HepG2 (cell line): ENCODE data around the gene ALCAM. TPM values are rescaled to one million over a fixed set of nuclear protein-coding genes. Genes with fewer than 3 reads are reported as not detected.

ENCODE experiments used
- ATAC-seq: fragments of 200-7000 bp; cut with Tn5 transposase; 3 replicates; pipeline ENCODE4 v1.9.1; 2020; ENCODE audit warnings: mild to moderate bottlenecking, moderate library complexity
- BruUV-seq: library from RNA; stranded (reverse); fragments of 400-500 nt; replicated peaks from 2 replicates; lab custom pipeline; 2021; lab: Mats Ljungman, UMichigan
- CTCF ChIA-PET: fragments of 300-600 bp; formaldehyde crosslinking; extraction: SDS; loops from one replicate; lab custom pipeline; 2021; ENCODE audit warnings: low total read pairs, inconsistent platforms, low intra/inter-chr PET ratio; lab: Yijun Ruan, JAX
- POLR2A ChIA-PET: fragments of 350-600 bp; sonication (Branson Sonifier 250); formaldehyde crosslinking; loops from one replicate; lab custom pipeline; 2020; ENCODE audit warnings: antibody characterized with exemption, inconsistent platforms; lab: Yijun Ruan, JAX
- DNase-seq: peaks from one replicate; pipeline ENCODE4 v3.0.0-alpha.2; 2015; ENCODE audit warnings: low spot score
- FAIRE-seq: peaks from 3 replicates; lab custom pipeline; 2011; peaks lifted over from hg19 to GRCh38; lab: Jason Lieb, UNC
- H2AFZ ChIP-seq: one replicate; pipeline ENCODE4 v1.6.1; 2011; ENCODE audit warnings: low read length, inconsistent platforms
- H3K27ac ChIP-seq: fragments of 300-600 bp; 3 replicates; pipeline ENCODE4 v1.8.0; 2011; ENCODE audit warnings: mixed run types, mild to moderate bottlenecking, mixed read lengths, low read length, inconsistent platforms; ENCODE audit not compliant: insufficient read depth; ENCODE audit errors: extremely low read length
- H3K27me3 ChIP-seq, 2 experiments: fragments of 200-600 bp in 1 of 2; 2 replicates in 1 of 2; 3 replicates in 1 of 2; pipeline versions ENCODE4 v1.6.0 to v1.8.0; 2011; ENCODE audit warnings: low read length in 2 of 2, mild to moderate bottlenecking in 2 of 2, moderate library complexity in 2 of 2, inconsistent platforms in 1 of 2; ENCODE audit not compliant: insufficient read depth in 2 of 2, control insufficient read depth in 1 of 2
- H3K36me3 ChIP-seq, 2 experiments: fragments of 200-600 bp in 1 of 2; replicated peaks in 1 of 2; 2 replicates in 1 of 2; 3 replicates in 1 of 2; pipeline versions ENCODE4 v1.5.1 to v1.8.0; 2011; ENCODE audit warnings: low read length in 2 of 2, inconsistent platforms in 1 of 2; ENCODE audit not compliant: insufficient read depth in 2 of 2, control insufficient read depth in 1 of 2
- H3K4me1 ChIP-seq: 2 replicates; pipeline ENCODE4 v1.5.1; 2012; ENCODE audit warnings: low read length, inconsistent platforms; ENCODE audit not compliant: insufficient read depth
- H3K4me2 ChIP-seq: 2 replicates; pipeline ENCODE4 v1.6.0; 2011; ENCODE audit warnings: low read depth, low read length, inconsistent platforms
- H3K4me3 ChIP-seq, 3 experiments: fragments of 200-600 bp in 1 of 3; sonication (generic), shearing (Covaris generic) in 1 of 3; replicated peaks in 1 of 3; 2 replicates each; pipeline ENCODE4 v1.5.1; 2011 to 2016; ENCODE audit warnings: low read length in 3 of 3, inconsistent platforms in 2 of 3, low read depth in 2 of 3, mild to moderate bottlenecking in 2 of 3, control low read depth in 1 of 3, mixed read lengths in 1 of 3; ENCODE audit not compliant: insufficient read depth in 1 of 3
- H3K79me2 ChIP-seq: one replicate; pipeline ENCODE4 v1.6.1; 2011; ENCODE audit warnings: low read length, inconsistent platforms; ENCODE audit not compliant: insufficient read depth
- H3K9ac ChIP-seq: 2 replicates; pipeline ENCODE4 v1.6.0; 2011; ENCODE audit warnings: mild to moderate bottlenecking, low read depth, low read length, inconsistent platforms; ENCODE audit not compliant: insufficient read depth
- H3K9me3 ChIP-seq: 2 replicates; pipeline ENCODE4 v1.5.1; 2012; ENCODE audit warnings: mild to moderate bottlenecking, low read length
- H4K20me1 ChIP-seq: 2 replicates; pipeline ENCODE4 v1.6.0; 2011; ENCODE audit warnings: inconsistent platforms, mild to moderate bottlenecking, low read length, moderate library complexity; ENCODE audit not compliant: insufficient read depth
- DR1 ChIP-seq: sonication (generic); formaldehyde crosslinking; IDR thresholded peaks from 2 replicates; pipeline ENCODE4 v1.8.0; 2021; ENCODE audit warnings: mild to moderate bottlenecking, missing genetic modification reagents, inconsistent platforms
- ELF1 ChIP-seq: sonication (generic); formaldehyde crosslinking; IDR thresholded peaks from 2 replicates; pipeline ENCODE4 v1.4.0; 2020; ENCODE audit warnings: missing genetic modification reagents
- GMEB2 ChIP-seq: IDR thresholded peaks from 2 replicates; pipeline ENCODE4 v1.6.1; 2016; ENCODE audit warnings: missing biosample characterization, missing genetic modification reagents, low read depth
- NR2F6 ChIP-seq, 2 experiments: IDR thresholded peaks; 2 replicates each; pipeline ENCODE4 v1.6.1; 2016; ENCODE audit warnings: antibody characterized with exemption in 1 of 2, mild to moderate bottlenecking in 1 of 2
- PHF8 ChIP-seq: sonication (generic); formaldehyde crosslinking; IDR thresholded peaks from 2 replicates; pipeline ENCODE4 v1.5.0; 2020; ENCODE audit warnings: missing genetic modification reagents
- RFXAP ChIP-seq: sonication (generic); formaldehyde crosslinking; IDR thresholded peaks from 2 replicates; pipeline ENCODE4 v1.4.0; 2020; ENCODE audit warnings: missing genetic modification reagents, borderline replicate concordance
- SMARCC2 ChIP-seq: fragments of 450-650 bp; IDR thresholded peaks from 2 replicates; pipeline ENCODE4 v1.6.1; 2017; ENCODE audit warnings: antibody characterized with exemption, mild to moderate bottlenecking
- SRSF9 ChIP-seq: fragments of 200-400 bp; formaldehyde crosslinking; IDR thresholded peaks from 2 replicates; pipeline ENCODE4 v1.6.1; 2018; ENCODE audit warnings: borderline replicate concordance, mild to moderate bottlenecking, low read depth, low read length; ENCODE audit not compliant: insufficient read depth, poor library complexity, severe bottlenecking
- ZNF17 ChIP-seq: sonication (generic); formaldehyde crosslinking; IDR thresholded peaks from 2 replicates; pipeline ENCODE4 v1.5.0; 2020; ENCODE audit warnings: mild to moderate bottlenecking, missing genetic modification reagents
- ZNF292 ChIP-seq: sonication (generic); formaldehyde crosslinking; IDR thresholded peaks from 2 replicates; pipeline ENCODE4 v1.8.1; 2022; ENCODE audit warnings: mild to moderate bottlenecking, low read depth, missing genetic modification reagents, borderline replicate concordance
- ZNF383 ChIP-seq: sonication (generic); formaldehyde crosslinking; IDR thresholded peaks from 2 replicates; pipeline ENCODE4 v1.4.0; 2020; ENCODE audit warnings: missing genetic modification reagents, mild to moderate bottlenecking, borderline replicate concordance
- WGBS: methylation state at CpG from one replicate; pipeline ENCODE4 v1.1.6; 2017; ENCODE audit warnings: low lambda C conversion rate; 5-methylcytosine and 5-hydroxymethylcytosine counted together
- in situ Hi-C: cut with HindIII; loops from 2 replicates; pipeline ENCODE4 v1.10.0; 2017; ENCODE audit warnings: low pct_unique_long_range_greater_than_20kb; ENCODE audit not compliant: extremely low pct_ligation_motif_present
- intact Hi-C: fragments of 100-400 bp; cut with micrococcal nuclease; formaldehyde crosslinking; loops from one replicate; pipeline ENCODE4 v1.10.0; 2022; ENCODE audit not compliant: unreplicated experiment
- polyA plus RNA-seq, 8 experiments: library from polyadenylated mRNA; depleted of rRNA in 3 of 8; stranded (reverse) in 7 of 8; unstranded in 1 of 8; fragments of >200 nt; fragmentation: Illumina TruSeq in 4 of 8; extraction: Trizol in 4 of 8; gene quantifications; 2 replicates each; pipeline versions ENCODE4 v1.2.1 to v1.2.3, GENCODE V29; 2011 to 2016; ENCODE audit warnings: low read depth in 4 of 8, missing spikeins in 1 of 8, mixed read lengths in 1 of 8; ENCODE audit not compliant: insufficient read depth in 1 of 8
- total RNA-seq, 5 experiments: library from RNA; depleted of rRNA; stranded (reverse); fragments of >200 nt; fragmentation: Illumina TruSeq; extraction: Trizol; gene quantifications; 2 replicates each; pipeline ENCODE4 v1.2.3, GENCODE V29; 2016; ENCODE audit warnings: low read depth in 1 of 5
- TF ChIP-seq, protein P1 (sequence below): sonication (generic); formaldehyde crosslinking; IDR thresholded peaks from 2 replicates; pipeline ENCODE4 v1.5.0; 2020; ENCODE audit warnings: missing genetic modification reagents

The ALCAM gene
- total and polyA plus RNA-seq, 2 of the 13 experiments (the other 11 are each of a cell fraction or from before 2014, with no cell fraction given): 26.0 to 33.1 TPM

DNA sequence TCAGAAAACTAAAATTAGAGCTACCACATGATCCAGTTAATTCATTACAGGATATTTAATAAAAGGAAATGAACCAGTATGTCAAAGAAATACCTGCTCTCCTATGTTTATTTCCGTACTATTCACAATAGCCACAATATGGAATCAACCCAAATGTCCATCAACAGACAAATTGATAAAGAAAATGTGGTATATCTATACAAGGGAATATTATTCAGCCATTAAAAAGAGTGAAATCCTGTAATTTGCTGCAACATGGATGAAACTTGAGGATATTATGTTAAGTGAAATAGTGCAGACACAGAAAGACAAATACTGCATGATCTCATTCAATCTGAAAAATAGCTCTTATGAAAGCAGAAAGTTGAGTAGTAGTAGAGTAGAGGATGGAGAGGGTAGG, 33.7 kb upstream of the ALCAM start (continued):
- no peak for TF ChIP-seq ELF1

DNA sequence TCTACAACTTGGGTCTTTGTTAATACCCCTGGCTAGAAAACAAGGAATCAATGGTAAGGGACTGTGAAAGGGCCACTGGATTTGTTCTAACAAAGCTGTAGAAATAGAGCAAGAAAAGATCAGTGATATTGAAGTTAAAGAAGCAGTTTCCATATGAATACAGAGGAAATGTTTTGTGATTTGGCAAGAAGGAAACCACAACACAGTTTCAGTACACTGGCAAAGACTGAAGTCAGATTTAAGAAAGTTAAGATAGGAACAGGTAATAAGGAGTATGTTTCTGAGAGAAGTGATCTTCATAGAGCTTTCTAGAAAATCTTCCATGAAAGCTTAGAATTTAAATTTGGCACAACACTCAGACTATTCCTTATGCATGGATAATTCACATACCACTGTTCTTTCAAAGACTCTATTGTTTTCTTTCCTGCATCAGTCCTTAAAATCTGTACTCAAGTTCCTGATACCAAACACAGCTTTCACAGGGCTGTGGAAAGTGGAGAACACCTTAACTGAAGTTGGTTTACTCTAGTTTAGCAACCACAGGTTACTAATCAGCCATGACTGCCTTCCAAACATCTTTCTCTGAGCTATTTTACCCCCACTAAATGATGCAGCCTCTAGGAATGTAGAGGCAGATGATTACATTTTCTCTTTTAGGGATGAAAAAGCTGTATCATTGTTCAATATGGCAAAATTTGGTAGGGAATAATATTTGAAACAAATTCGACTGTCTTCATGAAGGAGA, 32.4 kb upstream of the ALCAM start:
- ATAC-seq (no peak), DNase-seq (no peak)
- Histone ChIP-seq H3K27ac (no peak overlapping the region), H3K4me1 (no peaks in the 10 kb centered on the region)
- no peak for TF ChIP-seq SMARCC2
- no peak for TF ChIP-seq RFXAP
- TF ChIP-seq ZNF383 (CRISPR knock-in tag): no peak
- TF ChIP-seq, protein P1, sequence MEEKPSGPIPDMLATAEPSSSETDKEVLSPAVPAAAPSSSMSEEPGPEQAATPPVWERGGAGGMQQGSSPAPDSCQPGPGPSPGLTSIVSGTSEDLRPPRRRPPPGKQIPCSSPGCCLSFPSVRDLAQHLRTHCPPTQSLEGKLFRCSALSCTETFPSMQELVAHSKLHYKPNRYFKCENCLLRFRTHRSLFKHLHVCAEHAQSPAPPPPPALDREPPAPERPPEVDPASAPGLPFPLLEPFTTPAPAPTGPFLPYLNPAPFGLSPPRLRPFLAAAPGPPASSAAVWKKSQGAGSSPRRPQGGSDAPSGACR (CRISPR knock-in tag): no peak
- TF ChIP-seq ZNF17: no peak
- TF ChIP-seq, all 625 proteins: peak for 0
- no peak overlapping the region for H3K9ac ChIP-seq
- H3K4me3 ChIP-seq: no peak overlapping the region
- no peak overlapping the region for H3K4me2 ChIP-seq
- no peak overlapping the region for H2AFZ ChIP-seq
- no peaks in the 10 kb centered on the region for H3K27me3 ChIP-seq
- H3K79me2 ChIP-seq: no peaks in the 10 kb centered on the region
- H3K36me3 ChIP-seq: no peaks in the 10 kb centered on the region
- ChIA-PET POLR2A (no interaction called here), CTCF (no interaction called here)
- no peaks in the 10 kb centered on the region for H4K20me1 ChIP-seq
- no TSS peak for BruUV-seq
- in situ Hi-C loops (no loop called here), intact Hi-C loops (no loop called here)
- 0% methylated on average over 1 of the region's 1 CpG for WGBS
- FAIRE-seq: no peak
- H3K9me3 ChIP-seq: no peaks in the 10 kb centered on the region

DNA sequence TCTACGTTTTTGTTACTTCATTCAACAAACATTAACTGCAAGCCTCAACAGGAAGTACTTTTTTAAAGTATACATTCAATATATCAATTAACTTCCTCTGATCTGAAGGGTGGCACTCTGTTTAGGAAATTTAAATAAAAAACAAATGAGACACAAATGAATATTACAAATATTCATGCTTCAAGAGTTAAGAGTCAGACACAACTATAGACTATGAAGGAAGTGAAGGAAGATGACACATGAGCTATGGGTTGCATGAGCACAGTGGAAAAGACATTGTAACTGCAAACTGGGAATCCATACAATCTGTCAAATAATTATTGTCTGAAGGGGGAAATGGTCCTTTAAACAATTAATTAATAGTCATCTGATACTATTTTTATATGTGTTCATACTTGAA, 26.8 kb upstream of the ALCAM start:
- ATAC-seq (no peak), DNase-seq (no peak), FAIRE-seq (no peak)
- intact Hi-C loops (no loop called here), in situ Hi-C loops (no loop called here)
- Histone ChIP-seq H3K9ac (no peak overlapping the region), H3K4me3 (no peak overlapping the region), H3K9me3 (no peaks in the 10 kb centered on the region), H3K4me1 (peaks cover 10% of the 10 kb centered on the region), H3K36me3 (no peaks in the 10 kb centered on the region), H3K79me2 (no peaks in the 10 kb centered on the region), H3K27ac (no peak overlapping the region), H4K20me1 (no peaks in the 10 kb centered on the region), H3K27me3 (no peaks in the 10 kb centered on the region), H3K4me2 (no peak overlapping the region), H2AFZ (no peak overlapping the region)
- no TSS peak for BruUV-seq
- CTCF ChIA-PET: no interaction called here
- POLR2A ChIA-PET: no interaction called here
- WGBS: 2% methylated on average over 1 of the region's 1 CpG
- TF ChIP-seq DR1 (CRISPR knock-in tag) (no peak), ZNF292 (no peak), PHF8 (no peak), NR2F6 (IDR thresholded peaks at IDR 0.05) (no peak), NR2F6 (CRISPR knock-in tag; IDR thresholded peaks at IDR 0.05) (no peak), SRSF9 (no peak), GMEB2 (CRISPR knock-in tag) (no peak)
